Neural cell (in vitro differentiated cells): ENCODE data around the gene ZNF680. TPM values are rescaled to one million over a fixed set of nuclear protein-coding genes. Genes with fewer than 3 reads are reported as not detected.

Source experiments
- H2AFZ ChIP-seq: fragments of 200-600, 300-800 bp; sonication (generic), shearing (Covaris generic); 2 replicates; pipeline ENCODE4 v1.6.0; 2014; ENCODE audit warnings: low read depth, mild to moderate bottlenecking, antibody characterized with exemption, low read length, moderate library complexity
- H3F3A ChIP-seq: fragments of 200-600 bp; shearing (Covaris generic); 2 replicates; pipeline ENCODE4 v1.6.1; 2016; ENCODE audit warnings: mild to moderate bottlenecking, moderate library complexity, mixed read lengths, antibody characterized with exemption, low read length; ENCODE audit not compliant: insufficient read depth, poor library complexity, severe bottlenecking
- H3K27ac ChIP-seq: fragments of 200-600, 300-800 bp; sonication (generic), shearing (Covaris generic); 2 replicates; pipeline ENCODE4 v1.5.1; 2014; ENCODE audit warnings: mild to moderate bottlenecking, low read length, moderate library complexity
- H3K27me3 ChIP-seq: fragments of 300-800, 200-600 bp; sonication (generic), shearing (Covaris generic); 2 replicates; pipeline ENCODE4 v1.6.0; 2014; ENCODE audit warnings: mild to moderate bottlenecking, low read depth, low read length, moderate library complexity; ENCODE audit not compliant: insufficient read depth
- H3K36me3 ChIP-seq: fragments of 300-800, 200-600 bp; sonication (generic), shearing (Covaris generic); 2 replicates; pipeline ENCODE4 v1.5.1; 2014; ENCODE audit warnings: mild to moderate bottlenecking, antibody characterized with exemption, low read length, moderate library complexity; ENCODE audit not compliant: insufficient read depth
- H3K4me2 ChIP-seq: fragments of 300-800, 200-600 bp; sonication (generic), shearing (Covaris generic); 2 replicates; pipeline ENCODE4 v1.6.0; 2014; ENCODE audit warnings: mild to moderate bottlenecking, low read length
- H3K4me3 ChIP-seq: fragments of 300-800, 200-600 bp; sonication (generic), shearing (Covaris generic); 2 replicates; pipeline ENCODE4 v1.5.1; 2014; ENCODE audit warnings: mild to moderate bottlenecking, low read length, moderate library complexity
- H3K79me2 ChIP-seq: fragments of 200-600 bp; shearing (Covaris generic); replicated peaks from 2 replicates; pipeline ENCODE4 v1.6.0; 2014; ENCODE audit warnings: mild to moderate bottlenecking, low read length, moderate library complexity; ENCODE audit not compliant: insufficient read depth
- H3K9ac ChIP-seq: fragments of 300-800, 200-600 bp; sonication (generic), shearing (Covaris generic); 2 replicates; pipeline ENCODE4 v1.6.1; 2016; ENCODE audit warnings: mild to moderate bottlenecking, low read length, mixed read lengths
- H3K9me2 ChIP-seq: fragments of 200-600 bp; shearing (Covaris generic); 2 replicates; pipeline ENCODE4 v1.6.1; 2016; ENCODE audit warnings: mild to moderate bottlenecking, low read length, mixed read lengths; ENCODE audit not compliant: insufficient read depth
- H3K9me3 ChIP-seq: fragments of 200-600, 300-800 bp; sonication (generic), shearing (Covaris generic); 2 replicates; pipeline ENCODE4 v1.6.1; 2016; ENCODE audit warnings: mild to moderate bottlenecking, mixed run types, low read length, moderate library complexity, mixed read lengths
- H4K20me1 ChIP-seq: fragments of 200-600 bp; shearing (Covaris generic); 2 replicates; pipeline ENCODE4 v1.6.1; 2016; ENCODE audit warnings: mild to moderate bottlenecking, mixed run types; ENCODE audit not compliant: insufficient read depth
- CTCF ChIP-seq: fragments of 450-650 bp; IDR thresholded peaks from 2 replicates; pipeline ENCODE4 v1.5.1; 2014; ENCODE audit warnings: antibody characterized with exemption, mild to moderate bottlenecking, moderate library complexity; ENCODE audit not compliant: poor library complexity, severe bottlenecking
- EP300 ChIP-seq: fragments of 450-650 bp; conservative IDR thresholded peaks from 2 replicates; pipeline ENCODE4 v1.6.1; 2014; ENCODE audit warnings: antibody characterized with exemption, mild to moderate bottlenecking, moderate library complexity; ENCODE audit not compliant: poor library complexity, severe bottlenecking
- EZH2 ChIP-seq: fragments of 200-600, 300-800 bp; shearing (Covaris generic), sonication (generic); IDR thresholded peaks from 2 replicates; pipeline ENCODE4 v1.6.1; 2014; ENCODE audit warnings: antibody characterized with exemption, low read length, borderline replicate concordance, mild to moderate bottlenecking; ENCODE audit not compliant: insufficient read depth, poor library complexity, severe bottlenecking
- MXI1 ChIP-seq: fragments of 450-650 bp; conservative IDR thresholded peaks from 2 replicates; pipeline ENCODE4 v1.6.1; 2014; ENCODE audit warnings: antibody characterized with exemption, mild to moderate bottlenecking; ENCODE audit not compliant: poor library complexity, severe bottlenecking
- POLR2AphosphoS5 ChIP-seq: IDR thresholded peaks from 2 replicates; pipeline ENCODE4 v1.6.1; 2012
- RAD21 ChIP-seq: fragments of 450-650 bp; conservative IDR thresholded peaks from 2 replicates; pipeline ENCODE4 v1.6.1; 2014; ENCODE audit warnings: antibody characterized with exemption, mild to moderate bottlenecking, moderate library complexity
- REST ChIP-seq: IDR thresholded peaks from 2 replicates; pipeline ENCODE4 v1.6.1; 2012; ENCODE audit warnings: borderline replicate concordance
- SMC3 ChIP-seq: fragments of 450-650 bp; conservative IDR thresholded peaks from 2 replicates; pipeline ENCODE4 v1.6.1; 2014; ENCODE audit warnings: antibody characterized with exemption, mild to moderate bottlenecking, moderate library complexity; ENCODE audit not compliant: poor library complexity
- TAF1 ChIP-seq: IDR thresholded peaks from 2 replicates; pipeline ENCODE4 v1.6.1; 2012; ENCODE audit warnings: low read depth
- polyA plus RNA-seq: library from polyadenylated mRNA; depleted of rRNA; stranded (reverse); fragments of >200 nt; gene quantifications from 2 replicates; pipeline ENCODE4 v1.2.3, GENCODE V29; 2014

Gene ZNF680
- polyA plus RNA-seq, 1 donor from 2014 or later: 0.32 TPM

GRCh38 chr7:64551375-64552142 lies 11.3 kb downstream of the ZNF680 start:
- H3K9me3 ChIP-seq: peaks cover 3% of the 10 kb centered on the region
- no peaks in the 10 kb centered on the region for H4K20me1 ChIP-seq
- H3K9me2 ChIP-seq: no peaks in the 10 kb centered on the region
- H3K9ac ChIP-seq: no peak overlapping the region
- TF ChIP-seq SMC3 (no peak), POLR2AphosphoS5 (no peak), RAD21 (no peak), MXI1 (no peak), EP300 (no peak), EZH2 (no peak), CTCF (no peak), TAF1 (no peak)
- H2AFZ ChIP-seq: no peak overlapping the region
- no peak overlapping the region for H3K4me3 ChIP-seq
- H3F3A ChIP-seq: no peaks in the 10 kb centered on the region
- H3K4me2 ChIP-seq: no peak overlapping the region
- H3K36me3 ChIP-seq: no peaks in the 10 kb centered on the region
- no peaks in the 10 kb centered on the region for H3K27me3 ChIP-seq
- H3K27ac ChIP-seq: no peak overlapping the region
- H3K79me2 ChIP-seq: no peaks in the 10 kb centered on the region

GRCh38 chr7:64544010-64544409 lies 18.9 kb downstream of the ZNF680 start:
- Histone ChIP-seq H3K9me3 (no peaks in the 10 kb centered on the region), H3F3A (no peaks in the 10 kb centered on the region), H3K79me2 (no peaks in the 10 kb centered on the region), H3K4me2 (no peak overlapping the region), H4K20me1 (no peaks in the 10 kb centered on the region), H3K9ac (no peak overlapping the region), H3K4me3 (no peak overlapping the region), H3K27me3 (no peaks in the 10 kb centered on the region), H2AFZ (no peak overlapping the region), H3K9me2 (no peaks in the 10 kb centered on the region), H3K27ac (no peak overlapping the region), H3K36me3 (no peaks in the 10 kb centered on the region)
- TF ChIP-seq TAF1: no peak
- TF ChIP-seq RAD21: no peak
- TF ChIP-seq POLR2AphosphoS5: no peak
- TF ChIP-seq EP300: no peak
- TF ChIP-seq REST: no peak
- TF ChIP-seq MXI1: no peak
- no peak for TF ChIP-seq CTCF
- TF ChIP-seq EZH2: no peak
- no peak for TF ChIP-seq SMC3
